ENCODE results near the gene ARHGEF39. TPM values are rescaled to one million over a fixed set of nuclear protein-coding genes. Genes with fewer than 3 reads are reported as not detected.

The ARHGEF39 gene
- total and polyA plus RNA-seq, 10 of the 15 experiments (the other 5 are each of a cell fraction or from before 2014, with no cell fraction given) = 2.0 to 28.9 (median 13.2) TPM

- no peak for TF ChIP-seq MAX (IDR thresholded peaks at IDR 0.05; ENCODE audit: low read depth, low read length)
Measured at GRCh38 chr9:35708146-35708545, 43.2 kb upstream of the ARHGEF39 start (continued).

- Histone ChIP-seq H3K9me3 (replicated peaks; ENCODE audit: control insufficient read depth, insufficient read depth, low read length) (no peaks in the 10 kb centered on the region), H3K4me2 (ENCODE audit: control insufficient read depth, insufficient read depth) (no peak overlapping the region), H3K79me2 (ENCODE audit: control insufficient read depth, insufficient read depth, low read length) (no peaks in the 10 kb centered on the region), H3K27ac (ENCODE audit: control insufficient read depth, insufficient read depth) (no peak overlapping the region), H3K27me3 (replicated peaks in 1 of 2; ENCODE audit: control insufficient read depth in 2 of 2, insufficient read depth in 2 of 2, low read length in 1 of 2) (no peaks in the 10 kb centered on the region), H3K4me1 (ENCODE audit: control insufficient read depth, insufficient read depth, low read length) (0 out of 2 replicates have a peak, but pooled peaks cover 3% of the 10 kb centered on the region), H2AFZ (ENCODE audit: control insufficient read depth, low read depth, low read length) (no peak overlapping the region), H3K4me3 (no peak overlapping the region), H4K20me1 (ENCODE audit: control insufficient read depth, insufficient read depth) (no peaks in the 10 kb centered on the region), H3K36me3 (ENCODE audit: control insufficient read depth in 2 of 2, insufficient read depth in 2 of 2, low read length in 1 of 2) (peaks cover 61 to 63% of the 10 kb centered on the region in 2 experiments), H3K9ac (ENCODE audit: control insufficient read depth, insufficient read depth, low read length) (no peak overlapping the region)
- FAIRE-seq = no peak
- no peak for DNase-seq (ENCODE audit: low read depth, low spot score)
- intact Hi-C loops (cut with micrococcal nuclease; ENCODE audit: unreplicated experiment) = no loop called here
- RAD21 ChIA-PET (ENCODE audit: unreplicated experiment) = no interaction called here
- SMC1A ChIA-PET (ENCODE audit: uncharacterized antibody, unreplicated experiment) = interaction anchor here (2.2 kb wide), 1 partner anchor 21 kb away, joined by 5 read pairs; no protein-coding TSS in a partner anchor
- no peak for TF ChIP-seq HDGF (IDR thresholded peaks at IDR 0.05)
- TF ChIP-seq ZNF217 (IDR thresholded peaks at IDR 0.05) = no peak
- TF ChIP-seq CBX5 (IDR thresholded peaks at IDR 0.05; ENCODE audit: low read depth) = no peak
- no peak for TF ChIP-seq ATF2 (IDR thresholded peaks at IDR 0.05; ENCODE audit: low read length)
- no peak for TF ChIP-seq E2F8 (IDR thresholded peaks at IDR 0.05; ENCODE audit: low read depth, partially characterized antibody)
- no peak for TF ChIP-seq YY1 (IDR thresholded peaks at IDR 0.05; ENCODE audit: low read depth, low read length)
- TF ChIP-seq SREBF1 (IDR thresholded peaks at IDR 0.05; ENCODE audit: low read length) = no peak
- no peak for TF ChIP-seq HSF1 (IDR thresholded peaks at IDR 0.05; ENCODE audit: low read depth, low read length)
- no peak for TF ChIP-seq SMARCA5 (IDR thresholded peaks at IDR 0.05)
- no peak for TF ChIP-seq BRCA1 (IDR thresholded peaks at IDR 0.05; ENCODE audit: low read depth, low read length)
- TF ChIP-seq EP300 (IDR thresholded peaks at IDR 0.05; ENCODE audit: borderline replicate concordance in 1 of 2, control insufficient read depth in 1 of 2, low read depth in 2 of 2, low read length in 2 of 2) = no peak
- TF ChIP-seq SIX5 (IDR thresholded peaks at IDR 0.05; ENCODE audit: low read depth, low read length, severe bottlenecking) = no peak
- TF ChIP-seq CHD1 (IDR thresholded peaks at IDR 0.05; ENCODE audit: low read depth, low read length) = no peak
- POLR2A ChIA-PET = interaction anchor here (1.4 kb wide), 1 partner anchor 10 kb away, joined by 4 read pairs; no protein-coding TSS in a partner anchor
- 96% methylated on average over 10 of the region's 10 CpGs for WGBS (ENCODE audit: insufficient coverage, insufficient replicate concordance, low lambda C conversion rate, missing lambda C conversion rate)
- in situ Hi-C loops (cut with MboI) = no loop called here
- BruUV-seq (replicated peaks) = no TSS peak
- ATAC-seq = no peak
- CTCF ChIA-PET = interaction anchor here (4.1 kb wide), 1 partner anchor 10 kb away, joined by 33 read pairs; no protein-coding TSS in a partner anchor
Measured at GRCh38 chr9:35706951-35707350, 42.0 kb upstream of the ARHGEF39 start.
